ENCODE results near the gene ASTN2.

- TF ChIP-seq CTCF (IDR thresholded peaks at IDR 0.05), result no peak
- TF ChIP-seq POLR2A (IDR thresholded peaks at IDR 0.05), result no peak
These were observed 616.3 kb downstream of the ASTN2 start for GRCh38 chr9:116798521-116798920.

Data from right lobe of liver (tissue), 4 donors.